ENCODE measurements around the gene RUFY1. TPM values are rescaled to one million over a fixed set of nuclear protein-coding genes. Genes with fewer than 3 reads are reported as not detected.
A peak's percentile ranks its signal among the peaks of the same experiment; 100 is the strongest.

The RUFY1 gene
- total and polyA plus RNA-seq, 9 of the 15 experiments (the other 6 are each of a cell fraction or from before 2014, with no cell fraction given): 5.0 to 41.7 (median 29.6) TPM

DNA sequence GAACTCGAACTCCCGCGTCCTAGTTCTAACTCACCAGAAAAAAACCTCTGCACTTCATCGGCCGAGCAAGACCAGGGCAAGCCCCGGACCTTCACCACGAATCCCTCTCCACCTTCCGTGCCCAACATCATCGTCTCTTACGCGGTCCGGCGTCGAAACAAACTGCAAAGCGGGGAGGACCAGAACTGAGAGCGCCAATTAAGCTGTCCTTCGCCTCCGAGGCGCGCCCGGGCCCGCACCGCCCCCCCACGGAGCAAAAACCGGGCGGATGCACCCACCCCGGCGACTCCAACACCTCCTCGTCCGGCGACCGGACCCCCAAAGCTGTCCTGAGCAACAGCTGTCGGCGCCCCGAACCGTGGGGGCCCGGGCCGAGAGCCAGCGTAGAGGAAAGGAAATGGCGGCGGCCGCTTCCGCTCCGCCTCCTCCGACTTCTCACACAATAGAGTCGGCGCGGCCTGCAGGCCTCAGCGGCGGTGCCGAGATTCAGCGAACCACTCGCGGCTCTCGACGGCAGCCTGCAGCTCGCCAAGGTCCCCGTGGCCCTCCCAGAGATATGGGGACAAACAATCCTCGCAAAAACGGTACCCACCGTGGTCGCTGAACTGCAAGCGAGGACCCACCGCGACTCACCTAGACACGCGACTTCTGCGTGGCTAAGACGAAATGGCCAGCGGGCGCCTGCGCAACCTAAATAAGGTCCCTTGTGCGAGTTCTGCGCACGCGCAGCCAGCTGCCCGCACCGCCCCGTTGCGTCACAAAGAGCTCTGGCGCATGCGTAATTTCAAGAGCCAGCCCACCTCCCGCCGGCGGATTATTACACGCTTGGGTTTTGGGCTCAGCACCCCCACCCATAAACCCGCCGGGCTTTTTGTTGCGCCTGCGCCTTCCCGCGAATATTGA is 72.9 kb downstream of the RUFY1 start, which contains the start of gene HNRNPH1:
TSS of gene HNRNPH1 (minus strand) at position 669 of the 903 bp plus-strand sequence. CDS start at position 131, 538 bp downstream.
- peak; percentile 86 for FAIRE-seq
- ChIA-PET CTCF (ENCODE audit: low intra/inter-chr PET ratio) (no interaction called here), POLR2A (interaction anchor here (0.5 to 6.6 kb wide), 41 partner anchors 10 to 1419 kb away, joined by 3 to 181 read pairs (median 4); partner anchors contain the start of genes CBY3, HNRNPAB, MAML1 and RUFY1)
- Histone ChIP-seq H3K4me1 (replicated peaks in 1 of 2; ENCODE audit: control insufficient read depth in 2 of 2, insufficient read depth in 2 of 2, low read length in 2 of 2) (peaks cover 20 to 35% of the 10 kb centered on the region in 2 experiments), H3K9me3 (replicated peaks; ENCODE audit: control insufficient read depth, insufficient read depth, low read depth, low read length) (no peaks in the 10 kb centered on the region), H3K27me3 (ENCODE audit: control insufficient read depth in 2 of 2, insufficient read depth in 2 of 2, low read length in 2 of 2) (no peaks in the 10 kb centered on the region), H3K4me2 (ENCODE audit: insufficient read depth, low read length) (peak within 1 kb of the TSS; percentile 93), H3K4me3 (peak within 1 kb of the TSS; percentile 95), H4K20me1 (replicated peaks; ENCODE audit: control insufficient read depth, insufficient read depth, low read length) (peaks cover 40% of the 10 kb centered on the region), H3K27ac (ENCODE audit: extremely low read depth, low read depth, low read length) (peak within 1 kb of the TSS; percentile 99), H3K9ac (ENCODE audit: insufficient read depth in 1 of 2, low read depth in 2 of 2, low read length in 2 of 2) (peak within 1 kb of the TSS; percentile 97 to 100), H3K9me1 (ENCODE audit: control insufficient read depth, insufficient read depth, low read length) (no peaks in the 10 kb centered on the region), H3K36me3 (ENCODE audit: control insufficient read depth, insufficient read depth, low read length) (peaks cover 43% of the 10 kb centered on the region), H3K79me2 (ENCODE audit: control insufficient read depth, insufficient read depth, low read length) (peaks cover 63% of the 10 kb centered on the region), H2AFZ (ENCODE audit: low read depth, low read length) (peak within 1 kb of the TSS; percentile 87)
- WGBS (ENCODE audit: insufficient coverage, low coverage, missing lambda C conversion rate): under 1% methylated on average over 90 of the region's 92 CpGs
- intact Hi-C loops (cut with micrococcal nuclease) (loop anchor here (2.0 to 5.0 kb wide), 3 partner anchors 71 to 199 kb away; partner anchors contain the start of genes CANX, RUFY1 and SQSTM1), in situ Hi-C loops (cut with MboI) (no loop called here)
- peak; percentile 96 to 99 (median 98) for DNase-seq (ENCODE audit: extremely low read depth in 1 of 4, low spot score in 3 of 4)
- ATAC-seq: peak; percentile 79
- TSS peak; percentile 24 for BruUV-seq (replicated peaks)
- TF ChIP-seq GABPA (tag; conservative IDR thresholded peaks at IDR 0.05; ENCODE audit: low read depth) (peak; percentile 67), SAFB2 (IDR thresholded peaks at IDR 0.05; ENCODE audit: borderline replicate concordance, low read depth, low read length, severe bottlenecking) (no peak), PHF21A (IDR thresholded peaks at IDR 0.05; ENCODE audit: borderline replicate concordance, low read depth) (no peak), TAF1 (IDR thresholded peaks at IDR 0.05; ENCODE audit: control insufficient read depth, extremely low read depth, insufficient read depth, low read length, severe bottlenecking) (peak; percentile 93), CTCFL (IDR thresholded peaks at IDR 0.05; ENCODE audit: borderline replicate concordance, insufficient read depth, low read depth, low read length, poor library complexity, severe bottlenecking) (no peak), MIER1 (IDR thresholded peaks at IDR 0.05; ENCODE audit: low read depth) (no peak), ATF7 (IDR thresholded peaks at IDR 0.05) (peak; percentile 94), ZNF507 (tag; conservative IDR thresholded peaks at IDR 0.05) (no peak), MAFG (tag; conservative IDR thresholded peaks at IDR 0.05) (no peak), GABPB2 (CRISPR knock-in tag; conservative IDR thresholded peaks at IDR 0.05) (no peak), TARDBP (IDR thresholded peaks at IDR 0.05) (0 out of 2 replicates have a peak, but pooled peaks have one; percentile 37), MTF1 (CRISPR knock-in tag; IDR thresholded peaks at IDR 0.05; ENCODE audit: borderline replicate concordance) (no peak)
- TF ChIP-seq, protein P1, sequence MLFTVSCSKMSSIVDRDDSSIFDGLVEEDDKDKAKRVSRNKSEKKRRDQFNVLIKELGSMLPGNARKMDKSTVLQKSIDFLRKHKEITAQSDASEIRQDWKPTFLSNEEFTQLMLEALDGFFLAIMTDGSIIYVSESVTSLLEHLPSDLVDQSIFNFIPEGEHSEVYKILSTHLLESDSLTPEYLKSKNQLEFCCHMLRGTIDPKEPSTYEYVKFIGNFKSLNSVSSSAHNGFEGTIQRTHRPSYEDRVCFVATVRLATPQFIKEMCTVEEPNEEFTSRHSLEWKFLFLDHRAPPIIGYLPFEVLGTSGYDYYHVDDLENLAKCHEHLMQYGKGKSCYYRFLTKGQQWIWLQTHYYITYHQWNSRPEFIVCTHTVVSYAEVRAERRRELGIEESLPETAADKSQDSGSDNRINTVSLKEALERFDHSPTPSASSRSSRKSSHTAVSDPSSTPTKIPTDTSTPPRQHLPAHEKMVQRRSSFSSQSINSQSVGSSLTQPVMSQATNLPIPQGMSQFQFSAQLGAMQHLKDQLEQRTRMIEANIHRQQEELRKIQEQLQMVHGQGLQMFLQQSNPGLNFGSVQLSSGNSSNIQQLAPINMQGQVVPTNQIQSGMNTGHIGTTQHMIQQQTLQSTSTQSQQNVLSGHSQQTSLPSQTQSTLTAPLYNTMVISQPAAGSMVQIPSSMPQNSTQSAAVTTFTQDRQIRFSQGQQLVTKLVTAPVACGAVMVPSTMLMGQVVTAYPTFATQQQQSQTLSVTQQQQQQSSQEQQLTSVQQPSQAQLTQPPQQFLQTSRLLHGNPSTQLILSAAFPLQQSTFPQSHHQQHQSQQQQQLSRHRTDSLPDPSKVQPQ (CRISPR knock-in tag; IDR thresholded peaks at IDR 0.05; ENCODE audit: borderline replicate concordance): no peak
- TF ChIP-seq, protein P2, sequence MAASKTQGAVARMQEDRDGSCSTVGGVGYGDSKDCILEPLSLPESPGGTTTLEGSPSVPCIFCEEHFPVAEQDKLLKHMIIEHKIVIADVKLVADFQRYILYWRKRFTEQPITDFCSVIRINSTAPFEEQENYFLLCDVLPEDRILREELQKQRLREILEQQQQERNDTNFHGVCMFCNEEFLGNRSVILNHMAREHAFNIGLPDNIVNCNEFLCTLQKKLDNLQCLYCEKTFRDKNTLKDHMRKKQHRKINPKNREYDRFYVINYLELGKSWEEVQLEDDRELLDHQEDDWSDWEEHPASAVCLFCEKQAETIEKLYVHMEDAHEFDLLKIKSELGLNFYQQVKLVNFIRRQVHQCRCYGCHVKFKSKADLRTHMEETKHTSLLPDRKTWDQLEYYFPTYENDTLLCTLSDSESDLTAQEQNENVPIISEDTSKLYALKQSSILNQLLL (CRISPR knock-in tag; IDR thresholded peaks at IDR 0.05; ENCODE audit: borderline replicate concordance): no peak
